Neural cell (in vitro differentiated cells): ENCODE results near the gene OSBPL2. TPM values are rescaled to one million over a fixed set of nuclear protein-coding genes. Genes with fewer than 3 reads are reported as not detected.

Source experiments
- H2AFZ ChIP-seq: fragments of 200-600, 300-800 bp; sonication (generic), shearing (Covaris generic); 2 replicates; pipeline ENCODE4 v1.6.0; 2014; ENCODE audit warnings: low read depth, mild to moderate bottlenecking, antibody characterized with exemption, low read length, moderate library complexity
- H3F3A ChIP-seq: fragments of 200-600 bp; shearing (Covaris generic); 2 replicates; pipeline ENCODE4 v1.6.1; 2016; ENCODE audit warnings: mild to moderate bottlenecking, moderate library complexity, mixed read lengths, antibody characterized with exemption, low read length; ENCODE audit not compliant: insufficient read depth, poor library complexity, severe bottlenecking
- H3K27ac ChIP-seq: fragments of 200-600, 300-800 bp; sonication (generic), shearing (Covaris generic); 2 replicates; pipeline ENCODE4 v1.5.1; 2014; ENCODE audit warnings: mild to moderate bottlenecking, low read length, moderate library complexity
- H3K27me3 ChIP-seq: fragments of 300-800, 200-600 bp; sonication (generic), shearing (Covaris generic); 2 replicates; pipeline ENCODE4 v1.6.0; 2014; ENCODE audit warnings: mild to moderate bottlenecking, low read depth, low read length, moderate library complexity; ENCODE audit not compliant: insufficient read depth
- H3K36me3 ChIP-seq: fragments of 300-800, 200-600 bp; sonication (generic), shearing (Covaris generic); 2 replicates; pipeline ENCODE4 v1.5.1; 2014; ENCODE audit warnings: mild to moderate bottlenecking, antibody characterized with exemption, low read length, moderate library complexity; ENCODE audit not compliant: insufficient read depth
- H3K4me2 ChIP-seq: fragments of 300-800, 200-600 bp; sonication (generic), shearing (Covaris generic); 2 replicates; pipeline ENCODE4 v1.6.0; 2014; ENCODE audit warnings: mild to moderate bottlenecking, low read length
- H3K4me3 ChIP-seq: fragments of 300-800, 200-600 bp; sonication (generic), shearing (Covaris generic); 2 replicates; pipeline ENCODE4 v1.5.1; 2014; ENCODE audit warnings: mild to moderate bottlenecking, low read length, moderate library complexity
- H3K79me2 ChIP-seq: fragments of 200-600 bp; shearing (Covaris generic); replicated peaks from 2 replicates; pipeline ENCODE4 v1.6.0; 2014; ENCODE audit warnings: mild to moderate bottlenecking, low read length, moderate library complexity; ENCODE audit not compliant: insufficient read depth
- H3K9ac ChIP-seq: fragments of 300-800, 200-600 bp; sonication (generic), shearing (Covaris generic); 2 replicates; pipeline ENCODE4 v1.6.1; 2016; ENCODE audit warnings: mild to moderate bottlenecking, low read length, mixed read lengths
- H3K9me2 ChIP-seq: fragments of 200-600 bp; shearing (Covaris generic); 2 replicates; pipeline ENCODE4 v1.6.1; 2016; ENCODE audit warnings: mild to moderate bottlenecking, low read length, mixed read lengths; ENCODE audit not compliant: insufficient read depth
- H3K9me3 ChIP-seq: fragments of 200-600, 300-800 bp; sonication (generic), shearing (Covaris generic); 2 replicates; pipeline ENCODE4 v1.6.1; 2016; ENCODE audit warnings: mild to moderate bottlenecking, mixed run types, low read length, moderate library complexity, mixed read lengths
- H4K20me1 ChIP-seq: fragments of 200-600 bp; shearing (Covaris generic); 2 replicates; pipeline ENCODE4 v1.6.1; 2016; ENCODE audit warnings: mild to moderate bottlenecking, mixed run types; ENCODE audit not compliant: insufficient read depth
- CTCF ChIP-seq: fragments of 450-650 bp; IDR thresholded peaks from 2 replicates; pipeline ENCODE4 v1.5.1; 2014; ENCODE audit warnings: antibody characterized with exemption, mild to moderate bottlenecking, moderate library complexity; ENCODE audit not compliant: poor library complexity, severe bottlenecking
- EP300 ChIP-seq: fragments of 450-650 bp; conservative IDR thresholded peaks from 2 replicates; pipeline ENCODE4 v1.6.1; 2014; ENCODE audit warnings: antibody characterized with exemption, mild to moderate bottlenecking, moderate library complexity; ENCODE audit not compliant: poor library complexity, severe bottlenecking
- EZH2 ChIP-seq: fragments of 200-600, 300-800 bp; shearing (Covaris generic), sonication (generic); IDR thresholded peaks from 2 replicates; pipeline ENCODE4 v1.6.1; 2014; ENCODE audit warnings: antibody characterized with exemption, low read length, borderline replicate concordance, mild to moderate bottlenecking; ENCODE audit not compliant: insufficient read depth, poor library complexity, severe bottlenecking
- MXI1 ChIP-seq: fragments of 450-650 bp; conservative IDR thresholded peaks from 2 replicates; pipeline ENCODE4 v1.6.1; 2014; ENCODE audit warnings: antibody characterized with exemption, mild to moderate bottlenecking; ENCODE audit not compliant: poor library complexity, severe bottlenecking
- POLR2AphosphoS5 ChIP-seq: IDR thresholded peaks from 2 replicates; pipeline ENCODE4 v1.6.1; 2012
- RAD21 ChIP-seq: fragments of 450-650 bp; conservative IDR thresholded peaks from 2 replicates; pipeline ENCODE4 v1.6.1; 2014; ENCODE audit warnings: antibody characterized with exemption, mild to moderate bottlenecking, moderate library complexity
- REST ChIP-seq: IDR thresholded peaks from 2 replicates; pipeline ENCODE4 v1.6.1; 2012; ENCODE audit warnings: borderline replicate concordance
- SMC3 ChIP-seq: fragments of 450-650 bp; conservative IDR thresholded peaks from 2 replicates; pipeline ENCODE4 v1.6.1; 2014; ENCODE audit warnings: antibody characterized with exemption, mild to moderate bottlenecking, moderate library complexity; ENCODE audit not compliant: poor library complexity
- TAF1 ChIP-seq: IDR thresholded peaks from 2 replicates; pipeline ENCODE4 v1.6.1; 2012; ENCODE audit warnings: low read depth
- polyA plus RNA-seq: library from polyadenylated mRNA; depleted of rRNA; stranded (reverse); fragments of >200 nt; gene quantifications from 2 replicates; pipeline ENCODE4 v1.2.3, GENCODE V29; 2014

Gene OSBPL2
- polyA plus RNA-seq, 1 donor from 2014 or later: 41.5 TPM

GRCh38 chr20:62275219-62275618 is 36.9 kb downstream of the OSBPL2 start:
- Histone ChIP-seq H3K27ac (no peak overlapping the region), H3K9ac (no peak overlapping the region), H3K9me3 (no peaks in the 10 kb centered on the region), H3K4me2 (no peak overlapping the region), H3K79me2 (no peaks in the 10 kb centered on the region), H3K36me3 (no peaks in the 10 kb centered on the region), H3K9me2 (no peaks in the 10 kb centered on the region), H3K27me3 (no peaks in the 10 kb centered on the region), H3K4me3 (no peak overlapping the region), H4K20me1 (no peaks in the 10 kb centered on the region), H3F3A (no peaks in the 10 kb centered on the region), H2AFZ (no peak overlapping the region)
- no peak for TF ChIP-seq SMC3
- no peak for TF ChIP-seq EZH2
- no peak for TF ChIP-seq REST
- TF ChIP-seq TAF1: no peak
- TF ChIP-seq EP300: no peak
- no peak for TF ChIP-seq POLR2AphosphoS5

GRCh38 chr20:62276439-62276838 is 38.1 kb downstream of the OSBPL2 start:
- no peaks in the 10 kb centered on the region for H4K20me1 ChIP-seq
- no peaks in the 10 kb centered on the region for H3K36me3 ChIP-seq
- H3K4me3 ChIP-seq: no peak overlapping the region
- no peak overlapping the region for H3K9ac ChIP-seq
- H3K4me2 ChIP-seq: no peak overlapping the region
- H3K27ac ChIP-seq: no peak overlapping the region
- TF ChIP-seq TAF1 (no peak), POLR2AphosphoS5 (no peak), RAD21 (no peak), CTCF (no peak), EP300 (no peak), REST (no peak), SMC3 (no peak), EZH2 (no peak), MXI1 (no peak)
- H3K9me2 ChIP-seq: no peaks in the 10 kb centered on the region
- no peaks in the 10 kb centered on the region for H3K27me3 ChIP-seq
- no peaks in the 10 kb centered on the region for H3K79me2 ChIP-seq
- no peaks in the 10 kb centered on the region for H3K9me3 ChIP-seq
- H2AFZ ChIP-seq: no peak overlapping the region
- H3F3A ChIP-seq: no peaks in the 10 kb centered on the region
